SKM-1 treated with dmso at 0.1 percent for 144 hours (cell line): Measurements from ENCODE around the gene ZNF92.
"Not testable (repeated sequence)": the region's sequence is repeated elsewhere in the genome, so short reads cannot be mapped to it uniquely, and the experiment has no call there.

ENCODE experiments used
- DNase-seq: peaks from one replicate; lab custom pipeline; 2025; ENCODE audit not compliant: unreplicated experiment; lab: John Stamatoyannopoulos, UW

The ZNF92 gene

DNA sequence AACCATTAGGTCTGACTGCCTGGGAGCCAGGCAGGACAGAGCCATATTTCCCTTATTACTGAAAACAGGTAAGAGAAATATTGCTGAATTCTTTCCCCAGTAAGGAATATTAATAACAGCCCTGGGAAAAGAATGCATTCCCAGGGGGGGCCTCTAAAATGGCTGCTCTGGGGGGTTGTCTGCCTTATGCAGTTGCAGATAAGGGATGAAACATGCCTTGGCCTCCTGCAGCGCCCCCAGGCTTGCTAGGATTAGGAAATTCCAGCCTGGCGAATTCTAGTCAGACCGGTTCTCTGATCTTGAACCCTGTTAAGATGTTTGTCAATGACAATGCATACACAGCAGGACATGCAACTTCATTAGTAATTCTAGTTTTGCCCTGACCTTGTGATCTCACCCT is 49.6 kb downstream of the ZNF92 start:
- DNase-seq: not testable (repeated sequence)

- DNase-seq: no peak
Observed at GRCh38 chr7:65429642-65430343, 56.1 kb downstream of the ZNF92 start.

DNA sequence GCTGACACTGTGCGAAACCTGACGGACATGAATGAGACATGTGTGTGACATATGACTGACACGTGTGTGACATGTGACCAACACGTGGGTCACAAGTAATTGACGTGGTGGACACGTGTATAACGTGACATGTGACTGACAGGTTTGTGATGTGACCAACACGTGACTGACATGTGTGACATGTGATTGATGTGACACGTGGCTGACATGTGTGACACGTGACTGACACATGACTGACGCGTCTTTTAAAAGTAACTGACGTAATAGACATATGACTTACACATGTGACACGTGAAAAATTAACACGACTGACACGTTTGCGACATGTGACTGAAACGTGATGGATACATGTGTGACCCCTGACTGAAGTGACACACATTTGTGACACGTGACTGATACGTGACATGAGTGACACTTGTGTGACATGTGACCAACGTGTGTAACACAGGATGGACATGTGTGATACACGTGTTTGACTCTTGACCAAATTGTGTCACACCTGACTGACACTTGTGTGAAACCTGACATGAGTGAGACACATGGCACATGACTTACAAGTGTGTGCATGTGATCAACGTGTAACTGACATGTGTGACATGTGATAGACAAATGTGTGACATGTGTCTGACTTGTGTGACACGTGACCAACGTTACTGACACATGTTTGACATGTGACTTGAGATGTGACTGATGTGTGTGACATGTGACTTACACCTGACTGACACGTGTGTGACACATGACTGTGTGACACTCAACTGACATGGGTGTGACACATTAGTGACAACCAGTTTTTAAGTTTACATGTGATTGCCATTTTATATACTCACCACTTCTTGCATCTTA is 56.9 kb downstream of the ZNF92 start:
- DNase-seq: no peak

DNA sequence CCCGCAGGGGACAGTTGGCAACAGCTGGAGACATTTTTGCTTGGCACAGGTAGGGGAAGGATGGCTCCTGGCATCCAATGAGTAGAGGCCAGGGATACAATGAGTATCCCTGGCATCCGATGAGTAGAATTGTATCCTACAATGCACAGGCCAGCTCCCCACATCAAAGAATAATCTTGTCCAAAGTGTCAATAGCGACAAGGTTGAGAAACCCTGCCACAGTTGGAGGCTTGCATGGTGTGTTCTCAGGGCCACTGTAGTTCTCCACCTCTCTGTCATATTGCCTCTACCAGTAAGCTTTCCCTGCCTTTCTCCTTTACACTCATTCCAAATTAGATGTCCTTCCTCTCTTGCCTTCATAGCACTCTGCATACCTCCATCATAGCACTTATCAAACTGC is 60.7 kb downstream of the ZNF92 start:
- DNase-seq: no peak

- no peak for DNase-seq
Observed at GRCh38 chr7:65436163-65436562, 62.5 kb downstream of the ZNF92 start.

GRCh38 chr7:65438598-65438997 is 64.9 kb downstream of the ZNF92 start:
- no peak for DNase-seq

DNA sequence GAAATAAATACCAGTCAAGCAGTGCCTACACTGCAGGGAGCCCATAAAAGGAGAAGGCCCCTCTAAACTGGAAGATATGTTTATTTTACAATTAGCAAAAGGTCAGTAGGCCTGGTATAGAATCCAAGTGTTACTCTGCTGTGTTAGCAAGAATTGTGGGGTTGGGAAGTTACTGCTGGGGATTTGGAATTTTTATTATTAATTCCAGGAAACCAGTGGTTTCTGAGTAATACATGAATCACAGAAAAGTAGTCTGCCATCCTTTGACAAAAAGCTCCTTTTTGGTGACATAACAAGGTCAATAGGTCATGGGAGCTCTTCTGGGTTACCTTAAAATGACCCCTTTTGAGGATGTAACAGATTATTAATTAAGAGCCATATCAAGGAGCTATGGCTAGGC is 67.4 kb downstream of the ZNF92 start:
- no peak for DNase-seq

- no peak for DNase-seq
Observed at GRCh38 chr7:65444205-65444842, 70.7 kb downstream of the ZNF92 start.

DNA sequence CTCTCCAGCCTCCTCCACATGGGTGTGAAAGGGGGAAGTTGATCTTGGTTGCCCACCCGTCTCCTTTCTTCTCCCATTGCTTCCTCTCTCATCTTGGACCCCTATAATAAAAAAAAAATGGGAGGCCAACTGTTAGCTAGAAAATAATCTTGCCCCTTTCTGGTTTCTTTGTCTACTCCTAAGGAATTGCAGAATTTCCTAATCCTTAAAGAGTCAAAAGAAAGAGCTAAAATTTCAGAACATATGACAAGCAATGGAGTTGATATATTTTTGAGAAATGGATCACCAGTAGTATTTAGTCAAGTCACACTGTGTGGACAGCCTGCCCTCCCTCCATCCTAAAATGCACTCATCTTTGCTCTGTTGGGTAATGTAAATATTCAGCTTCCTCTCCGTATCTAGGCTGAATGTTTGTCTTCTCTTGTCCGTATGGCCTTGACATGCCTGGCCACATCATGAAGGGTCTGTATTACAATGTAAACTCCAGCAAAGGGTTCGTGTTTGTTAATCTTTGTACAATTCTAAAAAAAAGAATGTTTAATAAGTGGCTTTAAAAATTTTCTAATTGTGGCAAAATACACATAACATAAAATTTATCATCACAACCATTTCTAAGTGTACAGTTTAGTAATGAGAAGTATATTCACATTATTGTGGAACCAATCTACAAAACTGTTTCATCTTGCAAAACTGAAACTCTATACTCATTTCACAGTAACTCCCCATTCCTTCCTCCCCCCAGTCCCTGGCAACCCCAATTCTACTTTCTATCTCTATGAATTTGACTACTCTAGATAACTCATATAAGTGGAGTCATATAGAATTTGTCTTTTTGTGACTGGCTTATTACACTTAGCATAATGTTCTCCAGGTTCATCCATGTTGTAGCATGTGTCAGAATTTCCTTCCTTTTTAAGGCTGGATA is 71.5 kb downstream of the ZNF92 start:
- no peak for DNase-seq

GRCh38 chr7:65447041-65447440 is 73.4 kb downstream of the ZNF92 start:
- not testable (repeated sequence) for DNase-seq

- DNase-seq: no peak
Observed at GRCh38 chr7:65448816-65449504, 75.3 kb downstream of the ZNF92 start.

DNA sequence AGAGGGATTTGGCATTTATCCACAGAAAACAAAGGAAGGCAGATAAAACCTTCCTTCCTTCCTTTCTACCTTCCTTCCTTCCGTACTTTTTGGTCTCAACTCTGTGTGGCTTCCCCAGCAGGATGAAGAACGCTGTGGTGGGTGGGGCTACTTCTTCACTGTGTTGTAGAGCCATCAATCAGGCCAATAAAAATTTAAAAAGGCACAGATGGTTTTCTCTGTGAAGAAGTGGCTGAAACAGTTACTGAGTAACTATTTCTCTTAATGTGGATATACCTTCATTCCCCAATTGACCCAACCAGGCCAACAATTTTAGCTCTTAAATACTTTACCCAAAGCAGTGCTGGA is 75.8 kb downstream of the ZNF92 start:
- DNase-seq: no peak
